ENCODE data around the gene RGS9BP. TPM values are rescaled to one million over a fixed set of nuclear protein-coding genes. Genes with fewer than 3 reads are reported as not detected.
"Not testable (repeated sequence)": the region's sequence is repeated elsewhere in the genome, so short reads cannot be mapped to it uniquely, and the experiment has no call there.

The RGS9BP gene
- total and polyA plus RNA-seq, 11 donors = 0.83 to 11.2 (median 4.2) TPM

GRCh38 chr19:32651729-32652140, 23.9 kb upstream of the RGS9BP start:
- peaks cover 0 to 71% (median 36%) of the 10 kb centered on the region in 9 donors for H3K36me3 ChIP-seq
- ATAC-seq (peak; percentile 69 to 82 (median 77)), DNase-seq (peak in 4 of 5 donors; percentile 36 to 75 (median 49))
- H3K27me3 ChIP-seq = no peaks in the 10 kb centered on the region
- TF ChIP-seq CTCF (IDR thresholded peaks at IDR 0.05) = peak in 2 of 12 donors; percentile 13 to 17
- TF ChIP-seq POLR2A (IDR thresholded peaks at IDR 0.05) = no peak
- no peak overlapping the region for H3K4me3 ChIP-seq
- peak overlapping the region in 11 of 12 donors; percentile 35 to 83 (median 64) for H3K27ac ChIP-seq
- 49 to 58% (median 56%) methylated on average over 8 of the region's 8 CpGs for WGBS, 4 donors
- H3K9me3 ChIP-seq = no peaks in the 10 kb centered on the region
- intact Hi-C loops (cut with DNase I) = no loop called here
- H3K4me1 ChIP-seq = peaks cover 0 to 40% (median 17%) of the 10 kb centered on the region in 12 donors

- DNase-seq; intact Hi-C loops (cut with DNase I); H3K9me3 ChIP-seq; ATAC-seq; H3K27me3 ChIP-seq; H3K4me3 ChIP-seq: not testable (repeated sequence)
- 92 to 96% (median 94%) methylated on average over 13 of the region's 13 CpGs for WGBS, 4 donors
- Histone ChIP-seq H3K36me3 (peaks cover 0 to 71% (median 33%) of the 10 kb centered on the region in 9 donors), H3K4me1 (peaks cover 0 to 40% (median 17%) of the 10 kb centered on the region in 12 donors), H3K27ac (peak overlapping the region; percentile 20 to 83 (median 64))
These were observed 23.3 kb upstream of the RGS9BP start for GRCh38 chr19:32652331-32652730.

GRCh38 chr19:32652894-32653598, 22.6 kb upstream of the RGS9BP start:
- intact Hi-C loops (cut with DNase I) = no loop called here
- TF ChIP-seq CTCF (IDR thresholded peaks at IDR 0.05) = no peak
- no peak for TF ChIP-seq POLR2A (IDR thresholded peaks at IDR 0.05)
- Histone ChIP-seq H3K4me3 (no peak overlapping the region), H3K36me3 (peaks cover 0 to 69% (median 31%) of the 10 kb centered on the region in 9 donors), H3K4me1 (peaks cover 0 to 40% (median 17%) of the 10 kb centered on the region in 12 donors), H3K27me3 (no peaks in the 10 kb centered on the region), H3K9me3 (no peaks in the 10 kb centered on the region), H3K27ac (peak overlapping the region; percentile 20 to 83 (median 64))
- 46 to 57% (median 54%) methylated on average over 12 of the region's 12 CpGs for WGBS, 4 donors
- ATAC-seq (peak; percentile 38 to 65 (median 56)), DNase-seq (peak; percentile 75 to 91 (median 85))

- Histone ChIP-seq H3K9me3 (no peaks in the 10 kb centered on the region), H3K4me1 (peaks cover 0 to 40% (median 17%) of the 10 kb centered on the region in 12 donors), H3K4me3 (no peak overlapping the region), H3K27ac (peak overlapping the region in 3 of 12 donors; percentile 64 to 83 (median 67)), H3K27me3 (no peaks in the 10 kb centered on the region), H3K36me3 (peaks cover 0 to 69% (median 33%) of the 10 kb centered on the region in 9 donors)
- DNase-seq = peak in 1 of 5 donors; percentile 27
- WGBS, 4 donors = 86 to 92% (median 90%) methylated on average over 7 to 15 of the region's 15 CpGs
- ATAC-seq = no peak
- no peak for TF ChIP-seq CTCF (IDR thresholded peaks at IDR 0.05)
- no peak for TF ChIP-seq POLR2A (IDR thresholded peaks at IDR 0.05)
- intact Hi-C loops (cut with DNase I) = no loop called here
These were observed 22.1 kb upstream of the RGS9BP start for GRCh38 chr19:32653599-32653915.

GRCh38 chr19:32656379-32656778, 19.3 kb upstream of the RGS9BP start:
- ATAC-seq; H3K27ac ChIP-seq; H3K9me3 ChIP-seq; H3K27me3 ChIP-seq; intact Hi-C loops (cut with DNase I); DNase-seq; H3K4me3 ChIP-seq: not testable (repeated sequence)
- WGBS, 4 donors = 96 to 98% (median 98%) methylated on average over 8 of the region's 8 CpGs
- H3K4me1 ChIP-seq = peaks cover 0 to 26% (median 14%) of the 10 kb centered on the region in 12 donors
- H3K36me3 ChIP-seq = peaks cover 0 to 52% (median 24%) of the 10 kb centered on the region in 9 donors

All from heart left ventricle (tissue), 16 donors.